Stimulated activated CD8-positive, alpha-beta memory T cell treated with anti-CD3 and anti-CD28 coated beads, Interleukin-4, amount 100 ng/mL, for 48 hours (primary cell): ENCODE data around the gene RPL13.

Source experiments
- DNase-seq: peaks from one replicate; pipeline ENCODE4 v3.0.0-alpha.2; 2020

The RPL13 gene

GRCh38 chr16:89545831-89546574, 14.5 kb upstream of the RPL13 start:
- DNase-seq = no peak

- DNase-seq = no peak
These were observed 13.7 kb upstream of the RPL13 start for GRCh38 chr16:89546781-89547180.

GRCh38 chr16:89547291-89547690, 13.2 kb upstream of the RPL13 start:
- no peak for DNase-seq

- no peak for DNase-seq
These were observed 12.6 kb upstream of the RPL13 start for GRCh38 chr16:89547860-89548259.

- no peak for DNase-seq
These were observed 12.0 kb upstream of the RPL13 start for GRCh38 chr16:89548344-89549006.

- no peak for DNase-seq
These were observed 11.3 kb upstream of the RPL13 start for GRCh38 chr16:89549007-89549700.

- DNase-seq = no peak
These were observed 10.0 kb upstream of the RPL13 start for GRCh38 chr16:89550421-89551007.

- DNase-seq = no peak
These were observed 8.2 kb upstream of the RPL13 start for GRCh38 chr16:89552329-89552728.

- no peak for DNase-seq
These were observed 7.6 kb upstream of the RPL13 start for GRCh38 chr16:89552913-89553312.

GRCh38 chr16:89553733-89554132, 6.7 kb upstream of the RPL13 start:
- no peak for DNase-seq

- no peak for DNase-seq
These were observed 6.1 kb upstream of the RPL13 start for GRCh38 chr16:89554343-89554742.

- DNase-seq = no peak
These were observed 5.2 kb upstream of the RPL13 start for GRCh38 chr16:89555265-89555664.

- no peak for DNase-seq
These were observed 4.7 kb upstream of the RPL13 start for GRCh38 chr16:89555780-89556179.

GRCh38 chr16:89556750-89557689, 3.5 kb upstream of the RPL13 start:
- DNase-seq = peak; percentile 95

GRCh38 chr16:89557690-89558490, 2.6 kb upstream of the RPL13 start:
- DNase-seq = no peak

- no peak for DNase-seq
These were observed 831 bp downstream of the RPL13 start for GRCh38 chr16:89561142-89561883.

- DNase-seq = no peak
These were observed 1.6 kb downstream of the RPL13 start for GRCh38 chr16:89561884-89562599.

- DNase-seq = no peak
These were observed 2.5 kb downstream of the RPL13 start for GRCh38 chr16:89562939-89563338.

GRCh38 chr16:89563639-89564392, 3.3 kb downstream of the RPL13 start:
- DNase-seq = peak; percentile 43
